HL-60 (cell line): ENCODE data around the gene XAGE2.
"Not testable (repeated sequence)": the region's sequence is repeated elsewhere in the genome, so short reads cannot be mapped to it uniquely, and the experiment has no call there.

ENCODE experiments used
- CTCF ChIP-seq: IDR thresholded peaks from one replicate; pipeline ENCODE4 v1.5.1; 2011; ENCODE audit warnings: low read length, control low read depth, inconsistent platforms; ENCODE audit not compliant: insufficient read depth
- GABPA ChIP-seq: IDR thresholded peaks from 2 replicates; pipeline ENCODE4 v1.6.1; 2012; ENCODE audit warnings: low read depth
- POLR2AphosphoS5 ChIP-seq: IDR thresholded peaks from 2 replicates; pipeline ENCODE4 v1.6.1; 2012; ENCODE audit warnings: low read depth
- SPI1 ChIP-seq: IDR thresholded peaks from 2 replicates; pipeline ENCODE4 v1.6.1; 2012; ENCODE audit warnings: low read depth, mild to moderate bottlenecking, borderline replicate concordance
- TF ChIP-seq, protein P1 (sequence below): IDR thresholded peaks from 2 replicates; pipeline ENCODE4 v1.6.1; 2012; ENCODE audit warnings: low read depth; ENCODE audit not compliant: insufficient replicate concordance

GRCh38 chrX:52343131-52343530 lies 25.7 kb upstream of the XAGE2 start:
- TF ChIP-seq CTCF, POLR2AphosphoS5, GABPA, SPI1: not testable (repeated sequence)
- TF ChIP-seq, protein P1, sequence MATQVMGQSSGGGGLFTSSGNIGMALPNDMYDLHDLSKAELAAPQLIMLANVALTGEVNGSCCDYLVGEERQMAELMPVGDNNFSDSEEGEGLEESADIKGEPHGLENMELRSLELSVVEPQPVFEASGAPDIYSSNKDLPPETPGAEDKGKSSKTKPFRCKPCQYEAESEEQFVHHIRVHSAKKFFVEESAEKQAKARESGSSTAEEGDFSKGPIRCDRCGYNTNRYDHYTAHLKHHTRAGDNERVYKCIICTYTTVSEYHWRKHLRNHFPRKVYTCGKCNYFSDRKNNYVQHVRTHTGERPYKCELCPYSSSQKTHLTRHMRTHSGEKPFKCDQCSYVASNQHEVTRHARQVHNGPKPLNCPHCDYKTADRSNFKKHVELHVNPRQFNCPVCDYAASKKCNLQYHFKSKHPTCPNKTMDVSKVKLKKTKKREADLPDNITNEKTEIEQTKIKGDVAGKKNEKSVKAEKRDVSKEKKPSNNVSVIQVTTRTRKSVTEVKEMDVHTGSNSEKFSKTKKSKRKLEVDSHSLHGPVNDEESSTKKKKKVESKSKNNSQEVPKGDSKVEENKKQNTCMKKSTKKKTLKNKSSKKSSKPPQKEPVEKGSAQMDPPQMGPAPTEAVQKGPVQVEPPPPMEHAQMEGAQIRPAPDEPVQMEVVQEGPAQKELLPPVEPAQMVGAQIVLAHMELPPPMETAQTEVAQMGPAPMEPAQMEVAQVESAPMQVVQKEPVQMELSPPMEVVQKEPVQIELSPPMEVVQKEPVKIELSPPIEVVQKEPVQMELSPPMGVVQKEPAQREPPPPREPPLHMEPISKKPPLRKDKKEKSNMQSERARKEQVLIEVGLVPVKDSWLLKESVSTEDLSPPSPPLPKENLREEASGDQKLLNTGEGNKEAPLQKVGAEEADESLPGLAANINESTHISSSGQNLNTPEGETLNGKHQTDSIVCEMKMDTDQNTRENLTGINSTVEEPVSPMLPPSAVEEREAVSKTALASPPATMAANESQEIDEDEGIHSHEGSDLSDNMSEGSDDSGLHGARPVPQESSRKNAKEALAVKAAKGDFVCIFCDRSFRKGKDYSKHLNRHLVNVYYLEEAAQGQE: not testable (repeated sequence)
